Measurements from ENCODE around the gene VPS18. TPM values are rescaled to one million over a fixed set of nuclear protein-coding genes. Genes with fewer than 3 reads are reported as not detected.

VPS18 gene
- total RNA-seq, 1 donor from 2014 or later: 8.0 TPM

DNA sequence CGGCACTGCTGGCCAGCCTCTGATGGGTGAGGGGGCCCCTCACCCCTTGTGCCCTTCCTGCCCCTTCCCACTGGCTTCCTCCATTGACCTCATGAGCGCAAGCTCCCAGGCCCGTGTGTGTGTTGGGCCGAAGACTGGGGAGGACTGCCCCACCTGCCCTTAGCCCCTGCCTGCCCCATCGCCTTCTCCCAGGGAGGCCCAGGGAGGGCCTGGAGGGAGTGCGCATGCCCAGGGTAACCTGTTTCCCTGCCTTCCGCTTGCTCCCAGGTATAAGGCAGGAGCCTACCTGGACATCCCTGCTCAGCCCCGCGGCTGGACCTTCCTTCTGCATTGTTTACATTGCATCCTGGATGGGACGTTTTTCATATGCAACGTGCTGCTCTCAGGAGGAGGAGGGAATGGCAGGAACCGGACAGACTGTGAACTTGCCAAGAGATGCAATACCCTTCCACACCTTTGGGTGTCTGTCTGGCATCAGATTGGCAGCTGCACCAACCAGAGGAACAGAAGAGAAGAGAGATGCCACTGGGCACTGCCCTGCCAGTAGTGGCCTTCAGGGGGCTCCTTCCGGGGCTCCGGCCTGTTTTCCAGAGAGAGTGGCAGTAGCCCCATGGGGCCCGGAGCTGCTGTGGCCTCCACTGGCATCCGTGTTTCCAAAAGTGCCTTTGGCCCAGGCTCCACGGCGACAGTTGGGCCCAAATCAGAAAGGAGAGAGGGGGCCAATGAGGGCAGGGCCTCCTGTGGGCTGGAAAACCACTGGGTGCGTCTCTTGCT is 43.7 kb downstream of the VPS18 start:
- H3K27me3 Mint-ChIP-seq (ENCODE audit: insufficient read depth, low read depth): peaks cover 22% of the 10 kb centered on the region
- H3K27ac Mint-ChIP-seq: no peak overlapping the region
- H3K27me3 ChIP-seq: peaks cover 54% of the 10 kb centered on the region
- H3K4me3 Mint-ChIP-seq: no peak overlapping the region
- TF ChIP-seq EZH2 (IDR thresholded peaks at IDR 0.05): no peak
- peak; percentile 38 for TF ChIP-seq CTCF (IDR thresholded peaks at IDR 0.05)
- H3K4me1 Mint-ChIP-seq: peaks cover 29% of the 10 kb centered on the region
- no peak for DNase-seq (ENCODE audit: low spot score)
- no peaks in the 10 kb centered on the region for H4K20me1 ChIP-seq (ENCODE audit: low read depth)
- H3K9me3 ChIP-seq (ENCODE audit: low read depth): no peaks in the 10 kb centered on the region
- H3K36me3 ChIP-seq: no peaks in the 10 kb centered on the region
- peaks cover 23% of the 10 kb centered on the region for H3F3A ChIP-seq (ENCODE audit: low read depth)
- H3K9me3 Mint-ChIP-seq: no peaks in the 10 kb centered on the region
- no peak overlapping the region for H2AFZ ChIP-seq (replicated peaks)
- H3K79me2 ChIP-seq (ENCODE audit: low read depth): no peaks in the 10 kb centered on the region
- no peak overlapping the region for H3K27ac ChIP-seq
- no peak overlapping the region for H3K4me3 ChIP-seq
- no peak overlapping the region for H3K9ac ChIP-seq
- no peaks in the 10 kb centered on the region for H3K36me3 Mint-ChIP-seq
- H3K4me2 ChIP-seq: no peak overlapping the region
- H3K4me1 ChIP-seq: peaks cover 13% of the 10 kb centered on the region

DNA sequence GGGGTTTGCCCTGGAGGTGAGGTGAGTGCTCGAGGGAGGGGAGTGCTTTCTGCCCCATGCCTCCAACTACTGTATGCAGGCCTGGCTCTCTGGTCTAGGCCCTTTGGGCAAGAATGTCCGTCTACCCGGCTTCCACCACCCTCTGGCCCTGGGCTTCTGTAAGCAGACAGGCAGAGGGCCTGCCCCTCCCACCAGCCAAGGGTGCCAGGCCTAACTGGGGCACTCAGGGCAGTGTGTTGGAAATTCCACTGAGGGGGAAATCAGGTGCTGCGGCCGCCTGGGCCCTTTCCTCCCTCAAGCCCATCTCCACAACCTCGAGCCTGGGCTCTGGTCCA is 44.3 kb downstream of the VPS18 start:
- Histone ChIP-seq H3K27ac (no peak overlapping the region), H3K4me2 (no peak overlapping the region), H3K27me3 (peaks cover 54% of the 10 kb centered on the region), H3K4me3 (no peak overlapping the region), H3K4me1 (peaks cover 13% of the 10 kb centered on the region), H2AFZ (replicated peaks) (no peak overlapping the region), H3K36me3 (no peaks in the 10 kb centered on the region), H3F3A (ENCODE audit: low read depth) (peaks cover 23% of the 10 kb centered on the region), H3K9me3 (ENCODE audit: low read depth) (no peaks in the 10 kb centered on the region), H4K20me1 (ENCODE audit: low read depth) (no peaks in the 10 kb centered on the region), H3K79me2 (ENCODE audit: low read depth) (no peaks in the 10 kb centered on the region), H3K9ac (no peak overlapping the region)
- H3K36me3 Mint-ChIP-seq: no peaks in the 10 kb centered on the region
- no peak for DNase-seq (ENCODE audit: low spot score)
- no peak overlapping the region for H3K4me3 Mint-ChIP-seq
- H3K4me1 Mint-ChIP-seq: peaks cover 31% of the 10 kb centered on the region
- no peaks in the 10 kb centered on the region for H3K9me3 Mint-ChIP-seq
- H3K27ac Mint-ChIP-seq: no peak overlapping the region
- TF ChIP-seq EZH2 (IDR thresholded peaks at IDR 0.05) (no peak), EZH2phosphoT487 (IDR thresholded peaks at IDR 0.05) (no peak), CTCF (IDR thresholded peaks at IDR 0.05) (no peak)
- H3K27me3 Mint-ChIP-seq (ENCODE audit: insufficient read depth, low read depth): peaks cover 21% of the 10 kb centered on the region

- Mint-ChIP-seq H3K9me3 (no peaks in the 10 kb centered on the region), H3K27me3 (ENCODE audit: insufficient read depth, low read depth) (peaks cover 18% of the 10 kb centered on the region), H3K4me3 (peak overlapping the region; percentile 30), H3K27ac (peak overlapping the region; percentile 42), H3K36me3 (no peaks in the 10 kb centered on the region), H3K4me1 (peaks cover 31% of the 10 kb centered on the region)
- Histone ChIP-seq H3F3A (ENCODE audit: low read depth) (peaks cover 23% of the 10 kb centered on the region), H3K36me3 (no peaks in the 10 kb centered on the region), H3K9ac (no peak overlapping the region), H3K27ac (no peak overlapping the region), H3K4me3 (no peak overlapping the region), H4K20me1 (ENCODE audit: low read depth) (no peaks in the 10 kb centered on the region), H3K4me2 (no peak overlapping the region), H3K9me3 (ENCODE audit: low read depth) (no peaks in the 10 kb centered on the region), H3K79me2 (ENCODE audit: low read depth) (no peaks in the 10 kb centered on the region), H3K27me3 (peaks cover 46% of the 10 kb centered on the region), H3K4me1 (peaks cover 13% of the 10 kb centered on the region), H2AFZ (replicated peaks) (no peak overlapping the region)
- TF ChIP-seq EZH2 (IDR thresholded peaks at IDR 0.05): no peak
- TF ChIP-seq CTCF (IDR thresholded peaks at IDR 0.05): no peak
- TF ChIP-seq EZH2phosphoT487 (IDR thresholded peaks at IDR 0.05): no peak
- no peak for DNase-seq (ENCODE audit: low spot score)
Measured at GRCh38 chr15:40940296-40940801, 46.1 kb downstream of the VPS18 start.

All from neural progenitor cell (in vitro differentiated cells).